Endodermal cell (in vitro differentiated cells): Measurements from ENCODE around the gene FOXO3B. TPM values are rescaled to one million over a fixed set of nuclear protein-coding genes. Genes with fewer than 3 reads are reported as not detected.
"Not testable (repeated sequence)": the region's sequence is repeated elsewhere in the genome, so short reads cannot be mapped to it uniquely, and the experiment has no call there.

ENCODE experiments used
- DNase-seq: peaks from one replicate; pipeline ENCODE4 v3.0.0-alpha.2; 2017
- H3K27ac ChIP-seq: 2 replicates; pipeline ENCODE4 v1.5.1; 2013; ENCODE audit warnings: mild to moderate bottlenecking, low read depth, low read length, moderate library complexity
- H3K27me3 ChIP-seq: 2 replicates; pipeline ENCODE4 v1.6.1; 2013; ENCODE audit warnings: mild to moderate bottlenecking, low read length, moderate library complexity; ENCODE audit not compliant: insufficient read depth, control insufficient read depth, poor library complexity, severe bottlenecking
- H3K36me3 ChIP-seq: 2 replicates; pipeline ENCODE4 v1.7.0; 2013; ENCODE audit warnings: mild to moderate bottlenecking, low read length, moderate library complexity; ENCODE audit not compliant: control insufficient read depth, insufficient read depth
- H3K4me1 ChIP-seq: one replicate; pipeline ENCODE4 v1.7.0; 2013; ENCODE audit warnings: low read length; ENCODE audit not compliant: control insufficient read depth, insufficient read depth
- H3K4me3 ChIP-seq: 2 replicates; pipeline ENCODE4 v1.5.1; 2013; ENCODE audit warnings: mild to moderate bottlenecking, low read length, moderate library complexity
- H3K9ac ChIP-seq: 2 replicates; pipeline ENCODE4 v1.6.1; 2013; ENCODE audit warnings: mild to moderate bottlenecking, low read length, moderate library complexity; ENCODE audit not compliant: poor library complexity, severe bottlenecking; ENCODE audit errors: extremely low read depth
- H3K9me3 ChIP-seq: 2 replicates; pipeline ENCODE4 v1.6.1; 2013; ENCODE audit warnings: mild to moderate bottlenecking, low read length, moderate library complexity; ENCODE audit not compliant: control insufficient read depth
- H3K27ac Mint-ChIP-seq: 2 replicates; pipeline ENCODE4 v1.8.0; 2020; ENCODE audit warnings: mixed read lengths
- H3K27me3 Mint-ChIP-seq: 2 replicates; pipeline ENCODE4 v1.8.0; 2021; ENCODE audit warnings: mild to moderate bottlenecking, mixed read lengths; ENCODE audit not compliant: insufficient read depth
- H3K36me3 Mint-ChIP-seq: 2 replicates; pipeline ENCODE4 v1.8.0; 2020; ENCODE audit warnings: low read depth, mixed read lengths
- H3K4me1 Mint-ChIP-seq: 2 replicates; pipeline ENCODE4 v1.8.0; 2020; ENCODE audit warnings: mixed read lengths
- H3K4me3 Mint-ChIP-seq: 2 replicates; pipeline ENCODE4 v1.8.0; 2020; ENCODE audit warnings: mild to moderate bottlenecking, moderate library complexity, mixed read lengths
- H3K9me3 Mint-ChIP-seq: 2 replicates; pipeline ENCODE4 v1.8.0; 2020; ENCODE audit warnings: mild to moderate bottlenecking, mixed read lengths
- CTCF ChIP-seq: fragments of 200-600 bp; sonication (generic); conservative IDR thresholded peaks from 2 replicates; pipeline ENCODE4 v1.5.0; 2021; ENCODE audit warnings: antibody characterized with exemption, mild to moderate bottlenecking
- WGBS, 2 experiments: methylation state at CpG; one replicate each; pipeline versions ENCODE4 v1.1.5 to v1.1.7; 2013; ENCODE audit warnings: missing lambda C conversion rate in 2 of 2, mixed read lengths in 1 of 2; ENCODE audit not compliant: insufficient coverage in 1 of 2, insufficient read length in 1 of 2; 5-methylcytosine and 5-hydroxymethylcytosine counted together
- total RNA-seq, 2 donors: library from RNA; stranded (reverse); fragmentation: NEBNext Ultra II Directional in 1 of 2; extraction: Animal tissue kit (Norgen Biotek cat#: 25700) in 1 of 2; gene quantifications; 2 replicates in 1 of 2; 3 replicates in 1 of 2; pipeline ENCODE4 v1.2.1, GENCODE V29; 2021

The FOXO3B gene
- total RNA-seq, 2 donors from 2014 or later: 12.3 to 12.5 TPM

- H3K4me1 Mint-ChIP-seq, H3K36me3 ChIP-seq, H3K4me3 ChIP-seq, H3K27me3 Mint-ChIP-seq, H3K27ac ChIP-seq, H3K36me3 Mint-ChIP-seq, H3K27me3 ChIP-seq, H3K27ac Mint-ChIP-seq, H3K9me3 ChIP-seq, H3K9ac ChIP-seq, H3K4me1 ChIP-seq, H3K4me3 Mint-ChIP-seq, H3K9me3 Mint-ChIP-seq: not testable (repeated sequence)
- peak; percentile 90 for DNase-seq
- WGBS, 2 experiments: 9 to 20% methylated on average over 2 to 4 of the region's 7 CpGs
- TF ChIP-seq CTCF: peak; percentile 77
Measured at GRCh38 chr17:18712354-18712999, 30.4 kb upstream of the FOXO3B start.

GRCh38 chr17:18708215-18708614 is 26.1 kb upstream of the FOXO3B start:
- not testable (repeated sequence) for H3K9me3 ChIP-seq, H3K4me3 Mint-ChIP-seq, H3K4me1 Mint-ChIP-seq, H3K9me3 Mint-ChIP-seq, H3K27ac Mint-ChIP-seq, H3K4me3 ChIP-seq, H3K36me3 ChIP-seq, DNase-seq, H3K27me3 ChIP-seq, H3K27me3 Mint-ChIP-seq, H3K4me1 ChIP-seq, H3K27ac ChIP-seq, H3K9ac ChIP-seq
- WGBS, 2 experiments: 96 to 100% methylated on average over 3 of the region's 3 CpGs
- H3K36me3 Mint-ChIP-seq: peaks cover 22% of the 10 kb centered on the region

GRCh38 chr17:18705955-18706354 is 23.8 kb upstream of the FOXO3B start:
- not testable (repeated sequence) for H3K27ac ChIP-seq, H3K27me3 Mint-ChIP-seq, H3K9me3 ChIP-seq, H3K9ac ChIP-seq, H3K9me3 Mint-ChIP-seq, H3K4me3 ChIP-seq, DNase-seq, H3K4me3 Mint-ChIP-seq, H3K27ac Mint-ChIP-seq, H3K36me3 ChIP-seq, H3K4me1 ChIP-seq, H3K4me1 Mint-ChIP-seq, H3K27me3 ChIP-seq
- 85 to 86% methylated on average over 2 to 3 of the region's 3 CpGs for WGBS, 2 experiments
- H3K36me3 Mint-ChIP-seq: peaks cover 24% of the 10 kb centered on the region

GRCh38 chr17:18698473-18699103 is 16.5 kb upstream of the FOXO3B start:
- peaks cover 12% of the 10 kb centered on the region for H3K27me3 Mint-ChIP-seq
- not testable (repeated sequence) for H3K27me3 ChIP-seq, DNase-seq, H3K9me3 Mint-ChIP-seq, H3K36me3 Mint-ChIP-seq, H3K27ac Mint-ChIP-seq, H3K9me3 ChIP-seq, H3K4me1 Mint-ChIP-seq, H3K36me3 ChIP-seq, H3K9ac ChIP-seq, H3K4me1 ChIP-seq, H3K27ac ChIP-seq
- H3K4me3 ChIP-seq: peak overlapping the region; percentile 79
- 65 to 100% methylated on average over 2 to 8 of the region's 8 CpGs for WGBS, 2 experiments
- H3K4me3 Mint-ChIP-seq: peak overlapping the region; percentile 90

- H3K27me3 ChIP-seq, H3K4me3 Mint-ChIP-seq, H3K9ac ChIP-seq, H3K4me1 ChIP-seq, H3K9me3 ChIP-seq, H3K9me3 Mint-ChIP-seq, H3K27ac Mint-ChIP-seq, H3K36me3 ChIP-seq, H3K27ac ChIP-seq, H3K4me3 ChIP-seq, DNase-seq, H3K36me3 Mint-ChIP-seq, H3K4me1 Mint-ChIP-seq: not testable (repeated sequence)
- 89% methylated on average over 2 of the region's 2 CpGs; no CpG with 5 or more reads in 1 of the 2 experiments for WGBS, 2 experiments
- peaks cover 12% of the 10 kb centered on the region for H3K27me3 Mint-ChIP-seq
Measured at GRCh38 chr17:18695143-18695542, 13.0 kb upstream of the FOXO3B start.

GRCh38 chr17:18682668-18683067 is 554 bp upstream of the FOXO3B start:
- H3K27me3 ChIP-seq, H3K36me3 ChIP-seq, DNase-seq, H3K4me1 ChIP-seq, H3K27me3 Mint-ChIP-seq, H3K9me3 ChIP-seq, H3K9me3 Mint-ChIP-seq, H3K27ac Mint-ChIP-seq, H3K4me1 Mint-ChIP-seq, H3K27ac ChIP-seq: not testable (repeated sequence)
- Mint-ChIP-seq H3K4me3 (peak overlapping the region; percentile 72), H3K36me3 (peaks cover 24% of the 10 kb centered on the region)
- Histone ChIP-seq H3K9ac (peak overlapping the region; percentile 25), H3K4me3 (peak overlapping the region; percentile 81)
- WGBS, 2 experiments: 38 to 60% methylated on average over 1 to 2 of the region's 3 CpGs
